SK-N-SH (cell line): Measurements from ENCODE around the gene CASP7. TPM values are rescaled to one million over a fixed set of nuclear protein-coding genes. Genes with fewer than 3 reads are reported as not detected.

ENCODE experiments used
- CTCF ChIA-PET: fragments of 300-600, 350-600 bp; formaldehyde crosslinking; extraction: SDS; loops from one replicate; lab custom pipeline; 2021; lab: Yijun Ruan, JAX
- POLR2A ChIA-PET: fragments of 350-600 bp; sonication (Branson Sonifier 250); formaldehyde crosslinking; extraction: SDS; loops from one replicate; lab custom pipeline; 2020; ENCODE audit warnings: antibody characterized with exemption, inconsistent platforms; lab: Yijun Ruan, JAX
- DNase-seq: peaks from one replicate; pipeline ENCODE4 v3.0.0; 2012
- H2AFZ ChIP-seq: fragments of 200-600 bp; sonication (generic); 2 replicates; pipeline ENCODE4 v1.8.1; 2016; ENCODE audit warnings: antibody characterized with exemption, mild to moderate bottlenecking, low read depth
- H3F3A ChIP-seq: fragments of 200-600 bp; sonication (generic); replicated peaks from 2 replicates; pipeline ENCODE3; 2016; ENCODE audit warnings: antibody characterized with exemption, mild to moderate bottlenecking; ENCODE audit not compliant: insufficient read depth
- H3K27ac ChIP-seq, 2 experiments: fragments of 200-500 bp in 1 of 2; fragments of 200-600 bp in 1 of 2; sonication (Bioruptor generic) in 1 of 2; sonication (generic), shearing (Covaris generic) in 1 of 2; 2 replicates each; pipeline versions ENCODE4 v1.5.1 to v1.6.1; 2014 to 2016; ENCODE audit warnings: low read depth in 2 of 2, inconsistent platforms in 1 of 2, low read length in 1 of 2, mild to moderate bottlenecking in 1 of 2, mixed read lengths in 1 of 2
- H3K27me3 ChIP-seq: fragments of 200-600 bp; sonication (generic), shearing (Covaris generic); 2 replicates; pipeline ENCODE4 v1.6.1; 2016; ENCODE audit warnings: mixed run types; ENCODE audit not compliant: insufficient read depth
- H3K36me3 ChIP-seq, 2 experiments: fragments of 200-500 bp in 1 of 2; fragments of 200-600 bp in 1 of 2; sonication (Bioruptor generic) in 1 of 2; sonication (generic) in 1 of 2; replicated peaks in 1 of 2; 2 replicates each; pipeline versions ENCODE3 to v1.5.1; 2014 to 2016; ENCODE audit warnings: low read length in 1 of 2, mild to moderate bottlenecking in 1 of 2; ENCODE audit not compliant: insufficient read depth in 2 of 2, control insufficient read depth in 1 of 2
- H3K4me1 ChIP-seq, 2 experiments: fragments of 200-500 bp in 1 of 2; fragments of 200-600 bp in 1 of 2; sonication (Bioruptor generic) in 1 of 2; sonication (generic), shearing (Covaris generic) in 1 of 2; 2 replicates each; pipeline versions ENCODE4 v1.5.1 to v1.6.1; 2014 to 2016; ENCODE audit warnings: low read depth in 1 of 2, low read length in 1 of 2, mixed run types in 1 of 2; ENCODE audit not compliant: insufficient read depth in 2 of 2, control insufficient read depth in 1 of 2
- H3K4me2 ChIP-seq: fragments of 200-600 bp; sonication (generic), shearing (Covaris generic); 2 replicates; pipeline ENCODE4 v1.6.1; 2017; ENCODE audit warnings: mixed run types
- H3K4me3 ChIP-seq, 2 experiments: fragments of 200-500 bp in 1 of 2; fragments of 200-600 bp in 1 of 2; sonication (Bioruptor generic) in 1 of 2; sonication (generic), shearing (Covaris generic) in 1 of 2; 2 replicates each; pipeline versions ENCODE4 v1.5.1 to v1.8.1; 2014 to 2016; ENCODE audit warnings: low read depth in 2 of 2, inconsistent platforms in 1 of 2, low read length in 1 of 2, mild to moderate bottlenecking in 1 of 2, mixed read lengths in 1 of 2, moderate library complexity in 1 of 2
- H3K79me2 ChIP-seq: fragments of 200-600 bp; sonication (generic); 2 replicates; pipeline ENCODE4 v1.8.1; 2017; ENCODE audit warnings: mild to moderate bottlenecking; ENCODE audit not compliant: insufficient read depth
- H3K9ac ChIP-seq: fragments of 200-600 bp; sonication (generic); 2 replicates; pipeline ENCODE4 v1.6.1; 2017; ENCODE audit warnings: mixed run types
- H3K9me2 ChIP-seq: fragments of 200-600 bp; sonication (generic); 2 replicates; pipeline ENCODE4 v1.6.1; 2017; ENCODE audit warnings: mixed run types
- H3K9me3 ChIP-seq: fragments of 200-600 bp; sonication (generic); 2 replicates; pipeline ENCODE4 v1.6.1; 2017; ENCODE audit warnings: mixed run types, mild to moderate bottlenecking, moderate library complexity
- H4K20me1 ChIP-seq: fragments of 200-600 bp; sonication (generic); 2 replicates; pipeline ENCODE4 v1.6.1; 2017; ENCODE audit warnings: mild to moderate bottlenecking, mixed run types; ENCODE audit not compliant: insufficient read depth
- CHD2 ChIP-seq: fragments of 150-350 bp; IDR thresholded peaks from 2 replicates; pipeline ENCODE4 v1.6.1; 2018; ENCODE audit warnings: low read length; ENCODE audit not compliant: partially characterized antibody
- ELF1 ChIP-seq: IDR thresholded peaks from 2 replicates; pipeline ENCODE4 v1.4.0; 2012
- EZH2phosphoT487 ChIP-seq: fragments of 200-600 bp; sonication (generic); IDR thresholded peaks from 2 replicates; pipeline ENCODE4 v1.6.1; 2017; ENCODE audit warnings: low read depth, mixed run types, mild to moderate bottlenecking, antibody characterized with exemption, moderate library complexity, borderline replicate concordance
- FOSL2 ChIP-seq: IDR thresholded peaks from 2 replicates; pipeline ENCODE4 v1.4.0; 2012; ENCODE audit warnings: low read depth, mild to moderate bottlenecking, moderate library complexity, borderline replicate concordance
- FOXJ3 ChIP-seq: sonication (generic); formaldehyde crosslinking; IDR thresholded peaks from 2 replicates; pipeline ENCODE4 v1.5.1; 2020; ENCODE audit warnings: mild to moderate bottlenecking, missing genetic modification reagents
- JUND ChIP-seq: IDR thresholded peaks from 2 replicates; pipeline ENCODE4 v1.4.0; 2012
- NFIC ChIP-seq: IDR thresholded peaks from 2 replicates; pipeline ENCODE4 v1.4.0; 2012; ENCODE audit warnings: borderline replicate concordance
- NRF1 ChIP-seq: IDR thresholded peaks from 2 replicates; pipeline ENCODE4 v1.6.1; 2012; ENCODE audit warnings: low read depth, mild to moderate bottlenecking, low read length
- RAD21 ChIP-seq: IDR thresholded peaks from 2 replicates; pipeline ENCODE4 v1.6.1; 2012; ENCODE audit warnings: mild to moderate bottlenecking, low read length
- RFX5 ChIP-seq: IDR thresholded peaks from 2 replicates; pipeline ENCODE4 v1.6.1; 2012; ENCODE audit warnings: mild to moderate bottlenecking, improper control_type of control experiment, low read length
- RXRA ChIP-seq: IDR thresholded peaks from 2 replicates; pipeline ENCODE4 v1.4.0; 2012; ENCODE audit warnings: low read depth, mild to moderate bottlenecking, borderline replicate concordance
- TAF1 ChIP-seq: IDR thresholded peaks from 2 replicates; pipeline ENCODE4 v1.6.1; 2012; ENCODE audit warnings: low read depth, mild to moderate bottlenecking, low read length, moderate library complexity, borderline replicate concordance
- TCF12 ChIP-seq: IDR thresholded peaks from 2 replicates; pipeline ENCODE4 v1.4.0; 2012
- YY1 ChIP-seq: IDR thresholded peaks from 2 replicates; pipeline ENCODE4 v1.4.0; 2012; ENCODE audit warnings: low read depth, mild to moderate bottlenecking
- WGBS: methylation state at CpG from one replicate; pipeline ENCODE4 v1.1.6; 2017; ENCODE audit warnings: low lambda C conversion rate; 5-methylcytosine and 5-hydroxymethylcytosine counted together
- polyA plus RNA-seq, 3 experiments: library from polyadenylated mRNA; depleted of rRNA; stranded (reverse); fragments of >200 nt; gene quantifications; 2 replicates each; pipeline ENCODE4 v1.2.3, GENCODE V29; 2012

CASP7 gene
- polyA plus RNA-seq, 1 of the 3 experiments (the other 2 are of a cell fraction) = 15.1 TPM

DNA sequence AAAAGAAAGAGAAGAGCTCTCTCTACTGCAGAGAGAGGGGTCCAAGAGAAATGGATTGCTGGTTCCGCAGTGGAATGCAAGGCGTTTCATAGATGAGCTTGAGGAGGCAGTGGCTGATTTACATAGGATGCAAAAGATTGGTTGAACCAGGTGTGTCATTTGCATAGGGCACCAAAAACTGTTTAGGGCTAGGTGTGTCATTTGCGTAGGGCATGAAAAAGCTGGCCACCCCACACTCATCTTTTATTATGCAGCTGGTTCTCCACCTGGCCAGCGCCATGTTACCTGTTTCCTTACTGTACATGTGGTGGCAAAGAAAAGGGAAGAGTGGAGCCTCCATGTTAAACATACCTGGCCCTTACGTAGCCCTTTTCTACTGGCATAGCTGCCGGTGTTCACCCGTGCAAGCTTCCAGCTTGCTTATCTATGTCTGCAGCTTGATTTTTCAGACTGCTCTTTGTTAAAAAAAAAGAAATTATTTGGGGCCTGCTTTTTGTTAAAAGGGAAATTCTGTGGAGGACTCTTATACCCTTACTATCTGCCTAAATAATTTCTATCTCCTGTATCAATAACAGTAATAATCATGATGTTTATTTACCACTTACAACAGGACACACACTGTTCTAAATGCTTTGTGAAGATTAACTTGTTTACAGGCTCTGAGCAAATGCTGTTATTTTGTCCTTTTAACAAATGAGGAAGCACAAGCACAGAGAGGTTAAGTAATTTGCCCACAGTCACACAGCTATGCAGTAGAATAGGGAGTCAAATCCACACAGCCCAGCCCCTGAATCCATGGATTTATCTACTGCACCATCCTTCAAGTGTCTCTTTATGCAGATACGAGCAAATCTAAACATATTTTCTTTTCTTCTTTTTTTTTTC lies 33.3 kb downstream of the CASP7 start:
- 0 out of 2 replicates have a peak, but pooled peaks cover 4% of the 10 kb centered on the region for H4K20me1 ChIP-seq
- H3K4me3 ChIP-seq = no peak overlapping the region
- H3K27ac ChIP-seq = no peak overlapping the region
- TF ChIP-seq FOSL2 (no peak), CHD2 (no peak), RFX5 (no peak), JUND (no peak), TCF12 (no peak), RAD21 (no peak), FOXJ3 (no peak), EZH2phosphoT487 (no peak), ELF1 (no peak)
- POLR2A ChIA-PET = interaction anchor here (0.5 kb wide), 1 partner anchor 223 kb away, joined by 4 read pairs; no protein-coding TSS in a partner anchor
- no peaks in the 10 kb centered on the region for H3K9me2 ChIP-seq
- H3K9me3 ChIP-seq = no peaks in the 10 kb centered on the region
- DNase-seq = no peak
- no peaks in the 10 kb centered on the region for H3K27me3 ChIP-seq
- no peaks in the 10 kb centered on the region; the same call in 1 of the 2 replicates for H3K79me2 ChIP-seq
- H3F3A ChIP-seq = no peaks in the 10 kb centered on the region
- no peak overlapping the region for H3K4me2 ChIP-seq
- CTCF ChIA-PET = interaction anchor here (0.6 to 4.6 kb wide), 6 partner anchors 8 to 389 kb away, joined by 3 to 33 read pairs (median 3); no protein-coding TSS in a partner anchor
- no peak overlapping the region for H3K9ac ChIP-seq
- 89% methylated on average over 8 of the region's 8 CpGs for WGBS
- no peak overlapping the region for H2AFZ ChIP-seq
- H3K4me1 ChIP-seq = peaks cover 6 to 31% of the 10 kb centered on the region in 2 experiments; a peak in 3 of 4 replicates
- H3K36me3 ChIP-seq = peaks cover 0 to 5% of the 10 kb centered on the region in 2 experiments

DNA sequence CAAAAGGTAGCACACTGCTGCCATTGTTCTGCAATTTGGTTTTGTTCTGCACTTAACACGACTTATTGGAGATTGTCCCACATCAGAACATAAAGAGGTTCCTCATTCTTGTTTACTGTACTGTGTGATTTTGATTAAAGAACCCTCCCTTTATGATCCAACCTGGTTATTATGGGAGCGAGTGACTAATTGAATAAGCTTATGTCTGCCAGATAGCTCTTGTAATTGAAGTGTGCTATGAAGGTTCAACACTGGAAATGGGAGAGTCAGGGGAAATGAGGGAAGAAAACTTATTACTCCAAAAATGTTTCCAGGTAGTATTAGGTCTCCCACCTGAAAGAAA lies 33.9 kb downstream of the CASP7 start:
- no peak overlapping the region for H3K4me2 ChIP-seq
- H3K9ac ChIP-seq = no peak overlapping the region
- H3K9me2 ChIP-seq = no peaks in the 10 kb centered on the region
- H3K9me3 ChIP-seq = no peaks in the 10 kb centered on the region
- CTCF ChIA-PET = interaction anchor here (0.8 to 4.6 kb wide), 4 partner anchors 9 to 391 kb away, joined by 3 to 33 read pairs (median 3); no protein-coding TSS in a partner anchor
- 87% methylated on average over 2 of the region's 2 CpGs for WGBS
- TF ChIP-seq RXRA = no peak
- TF ChIP-seq CHD2 = no peak
- TF ChIP-seq NRF1 = no peak
- TF ChIP-seq YY1 = no peak
- no peak for TF ChIP-seq NFIC
- no peak for TF ChIP-seq TAF1
- H3K36me3 ChIP-seq = peaks cover 0 to 6% of the 10 kb centered on the region in 2 experiments
- H3K79me2 ChIP-seq = no peaks in the 10 kb centered on the region; the same call in 1 of the 2 replicates
- H3F3A ChIP-seq = no peaks in the 10 kb centered on the region
- no peak for DNase-seq
- peaks cover 6 to 25% of the 10 kb centered on the region in 2 experiments; a peak in 3 of 4 replicates for H3K4me1 ChIP-seq
- POLR2A ChIA-PET = no interaction called here
- H2AFZ ChIP-seq = no peak overlapping the region
- H3K27me3 ChIP-seq = no peaks in the 10 kb centered on the region
- H4K20me1 ChIP-seq = 0 out of 2 replicates have a peak, but pooled peaks cover 4% of the 10 kb centered on the region
- H3K27ac ChIP-seq = no peak overlapping the region
- H3K4me3 ChIP-seq = no peak overlapping the region
